ENCODE measurements around the gene MCHR1. TPM values are rescaled to one million over a fixed set of nuclear protein-coding genes. Genes with fewer than 3 reads are reported as not detected.

The MCHR1 gene
- polyA plus RNA-seq, 3 donors: 0.05 to 0.09 TPM; not detected in 1

DNA sequence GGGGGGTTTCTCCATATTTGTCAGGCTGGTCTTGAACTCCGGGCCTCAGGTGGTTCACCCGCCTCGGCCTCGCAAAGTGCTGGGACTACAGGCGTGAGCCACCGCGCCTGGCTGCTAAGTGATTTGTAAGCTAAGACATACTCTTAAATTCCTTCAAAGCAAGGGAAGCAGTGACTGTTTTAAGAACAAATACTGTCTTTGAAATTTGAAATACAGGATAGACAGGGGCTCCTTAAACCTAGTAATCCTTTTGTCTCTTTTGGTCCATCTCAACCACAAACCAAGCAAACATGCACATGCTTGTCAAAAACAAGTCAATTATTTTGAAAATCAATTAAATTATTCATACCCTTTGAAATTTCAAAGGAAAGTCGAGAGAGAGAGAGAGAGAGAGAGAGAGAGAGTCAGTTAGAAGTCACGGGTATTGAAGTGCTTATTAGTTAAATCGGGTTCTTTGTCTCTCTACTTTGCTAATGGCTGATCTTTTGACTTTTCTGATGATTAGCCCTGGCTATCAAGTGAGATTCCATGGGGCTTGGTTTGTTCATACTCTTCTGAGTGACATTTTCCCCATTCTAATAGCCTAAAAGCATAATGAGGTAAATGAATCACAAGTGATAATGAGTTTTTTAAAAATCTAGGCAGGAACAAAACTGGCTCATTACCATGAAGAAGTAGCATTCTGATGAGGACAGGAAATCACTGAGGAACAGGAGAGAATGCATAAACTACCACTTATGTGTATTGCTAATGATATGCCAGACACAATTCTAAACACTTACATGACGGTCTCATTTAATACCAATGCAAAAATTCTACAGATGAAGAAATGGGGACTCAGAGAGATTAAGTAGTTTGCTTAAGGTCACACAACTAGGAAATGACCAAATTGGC, 48.0 kb downstream of the MCHR1 start:
- peaks cover 0 to 3% (median 0%) of the 10 kb centered on the region in 7 donors for H3K9me3 Mint-ChIP-seq
- WGBS (ENCODE audit: insufficient coverage): 100% methylated on average over 2 of the region's 11 CpGs
- no peaks in the 10 kb centered on the region for H3K27me3 ChIP-seq (ENCODE audit: control insufficient read depth in 2 of 2, insufficient read depth in 2 of 2, low read length in 2 of 2)
- H3K27ac Mint-ChIP-seq: no peak overlapping the region
- H3K9me3 ChIP-seq (replicated peaks in 1 of 2; ENCODE audit: control insufficient read depth in 1 of 2, insufficient read depth in 1 of 2, low read length in 2 of 2): no peaks in the 10 kb centered on the region
- no peak overlapping the region for H2AFZ ChIP-seq (ENCODE audit: insufficient read depth, low read depth, low read length, poor library complexity, severe bottlenecking)
- TF ChIP-seq, protein P1, sequence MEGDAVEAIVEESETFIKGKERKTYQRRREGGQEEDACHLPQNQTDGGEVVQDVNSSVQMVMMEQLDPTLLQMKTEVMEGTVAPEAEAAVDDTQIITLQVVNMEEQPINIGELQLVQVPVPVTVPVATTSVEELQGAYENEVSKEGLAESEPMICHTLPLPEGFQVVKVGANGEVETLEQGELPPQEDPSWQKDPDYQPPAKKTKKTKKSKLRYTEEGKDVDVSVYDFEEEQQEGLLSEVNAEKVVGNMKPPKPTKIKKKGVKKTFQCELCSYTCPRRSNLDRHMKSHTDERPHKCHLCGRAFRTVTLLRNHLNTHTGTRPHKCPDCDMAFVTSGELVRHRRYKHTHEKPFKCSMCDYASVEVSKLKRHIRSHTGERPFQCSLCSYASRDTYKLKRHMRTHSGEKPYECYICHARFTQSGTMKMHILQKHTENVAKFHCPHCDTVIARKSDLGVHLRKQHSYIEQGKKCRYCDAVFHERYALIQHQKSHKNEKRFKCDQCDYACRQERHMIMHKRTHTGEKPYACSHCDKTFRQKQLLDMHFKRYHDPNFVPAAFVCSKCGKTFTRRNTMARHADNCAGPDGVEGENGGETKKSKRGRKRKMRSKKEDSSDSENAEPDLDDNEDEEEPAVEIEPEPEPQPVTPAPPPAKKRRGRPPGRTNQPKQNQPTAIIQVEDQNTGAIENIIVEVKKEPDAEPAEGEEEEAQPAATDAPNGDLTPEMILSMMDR (IDR thresholded peaks at IDR 0.05): no peak
- no peak overlapping the region for H3K4me2 ChIP-seq (replicated peaks; ENCODE audit: extremely low read depth, low read length, poor library complexity, severe bottlenecking)
- H3K36me3 Mint-ChIP-seq: no peaks in the 10 kb centered on the region
- intact Hi-C loops (cut with micrococcal nuclease): no loop called here
- H3K36me3 ChIP-seq (replicated peaks in 1 of 2; ENCODE audit: control insufficient read depth in 1 of 2, insufficient read depth in 2 of 2, low read length in 2 of 2): no peaks in the 10 kb centered on the region
- no peaks in the 10 kb centered on the region for H4K20me1 ChIP-seq (ENCODE audit: insufficient read depth, low read length)
- H3K4me3 Mint-ChIP-seq: no peak overlapping the region
- no peak overlapping the region for H3K9ac ChIP-seq (ENCODE audit: insufficient read depth, low read length, poor library complexity, severe bottlenecking)
- peaks cover 1 to 3% (median 3%) of the 10 kb centered on the region in 3 donors for H3K27me3 Mint-ChIP-seq (ENCODE audit: low read depth in 3 of 3)
- no peak overlapping the region for H3K27ac ChIP-seq (ENCODE audit: low read depth in 1 of 2, low read length in 2 of 2)
- no peaks in the 10 kb centered on the region for H3K79me2 ChIP-seq (ENCODE audit: insufficient read depth, low read length)
- H3K4me1 ChIP-seq (ENCODE audit: control insufficient read depth in 1 of 2, insufficient read depth in 2 of 2, low read length in 2 of 2): no peaks in the 10 kb centered on the region
- peaks cover 6% of the 10 kb centered on the region for H3K4me1 Mint-ChIP-seq
- no peak overlapping the region for H3K4me3 ChIP-seq (replicated peaks in 1 of 3; ENCODE audit: low read depth in 2 of 3, low read length in 3 of 3)
- DNase-seq: no peak

DNA sequence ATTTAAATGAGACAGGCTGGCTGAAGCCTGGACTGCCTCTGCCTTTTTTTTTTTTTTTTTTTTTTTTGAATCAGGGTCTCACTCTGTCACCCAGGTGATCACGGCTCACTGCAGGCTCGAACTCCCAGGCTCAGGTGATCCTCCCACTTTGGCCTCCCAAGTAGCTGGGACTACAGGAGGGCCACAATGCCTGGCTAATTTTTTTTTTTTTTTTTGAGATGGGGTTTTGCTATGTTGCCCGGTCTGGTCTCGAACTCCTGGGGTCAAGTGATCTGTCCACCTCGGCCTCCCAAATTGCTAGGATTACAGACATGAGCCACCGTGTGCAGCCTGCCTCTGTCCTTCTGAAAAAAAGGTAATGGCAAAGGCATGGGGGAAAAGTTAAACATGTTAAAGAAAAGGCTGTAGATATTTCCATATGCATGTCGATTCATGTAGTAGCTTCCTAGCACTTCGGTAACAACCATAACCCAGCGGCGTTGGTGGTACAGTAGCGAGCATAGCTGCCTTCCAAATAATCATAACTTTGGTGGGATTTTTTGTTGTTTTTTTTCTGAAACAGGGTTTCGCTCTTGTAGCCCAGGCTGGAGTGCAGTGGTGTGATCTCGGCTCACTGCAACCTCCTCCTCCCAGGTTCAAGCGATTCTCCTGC, 48.8 kb downstream of the MCHR1 start:
- Mint-ChIP-seq H3K4me3 (no peak overlapping the region), H3K27me3 (ENCODE audit: low read depth in 3 of 3) (peaks cover 3% of the 10 kb centered on the region in 3 donors), H3K9me3 (peaks cover 0 to 3% (median 0%) of the 10 kb centered on the region in 7 donors), H3K4me1 (peaks cover 10% of the 10 kb centered on the region), H3K27ac (no peak overlapping the region), H3K36me3 (no peaks in the 10 kb centered on the region)
- no peaks in the 10 kb centered on the region for H3K79me2 ChIP-seq (ENCODE audit: insufficient read depth, low read length)
- no peak overlapping the region for H2AFZ ChIP-seq (ENCODE audit: insufficient read depth, low read depth, low read length, poor library complexity, severe bottlenecking)
- H4K20me1 ChIP-seq (ENCODE audit: insufficient read depth, low read length): no peaks in the 10 kb centered on the region
- no peaks in the 10 kb centered on the region for H3K36me3 ChIP-seq (replicated peaks in 1 of 2; ENCODE audit: control insufficient read depth in 1 of 2, insufficient read depth in 2 of 2, low read length in 2 of 2)
- H3K9me3 ChIP-seq (replicated peaks in 1 of 2; ENCODE audit: control insufficient read depth in 1 of 2, insufficient read depth in 1 of 2, low read length in 2 of 2): no peaks in the 10 kb centered on the region
- 89% methylated on average over 3 of the region's 14 CpGs for WGBS (ENCODE audit: insufficient coverage)
- intact Hi-C loops (cut with micrococcal nuclease): no loop called here
- H3K4me1 ChIP-seq (ENCODE audit: control insufficient read depth in 1 of 2, insufficient read depth in 2 of 2, low read length in 2 of 2): no peaks in the 10 kb centered on the region
- no peak overlapping the region for H3K27ac ChIP-seq (ENCODE audit: low read depth in 1 of 2, low read length in 2 of 2)
- no peaks in the 10 kb centered on the region for H3K27me3 ChIP-seq (ENCODE audit: control insufficient read depth in 2 of 2, insufficient read depth in 2 of 2, low read length in 2 of 2)
- no peak overlapping the region for H3K4me2 ChIP-seq (replicated peaks; ENCODE audit: extremely low read depth, low read length, poor library complexity, severe bottlenecking)
- TF ChIP-seq, protein P1 (IDR thresholded peaks at IDR 0.05): no peak
- DNase-seq: no peak
- H3K9ac ChIP-seq (ENCODE audit: insufficient read depth, low read length, poor library complexity, severe bottlenecking): no peak overlapping the region
- no peak overlapping the region for H3K4me3 ChIP-seq (replicated peaks in 1 of 3; ENCODE audit: low read depth in 2 of 3, low read length in 3 of 3)

All from CD14-positive monocyte (primary cell).